HG02973 (cell line): ENCODE data around the gene SLC66A1.
A peak's percentile ranks its signal among the peaks of the same experiment; 100 is the strongest.
"Not testable (repeated sequence)": the region's sequence is repeated elsewhere in the genome, so short reads cannot be mapped to it uniquely, and the experiment has no call there.

Source experiments
- ATAC-seq: cut with Tn5 transposase; IDR thresholded peaks from one replicate; pipeline ENCODE4 v1.9.1; 2021; ENCODE audit warnings: moderate library complexity; ENCODE audit not compliant: unreplicated experiment

Gene SLC66A1

GRCh38 chr1:19311931-19312781 lies at the start of gene SLC66A1, which contains the start of gene AKR7A2:
TSS of gene SLC66A1 (plus strand) at chr1:19312326. CDS start at chr1:19317678, 5,352 bp downstream.
TSS of gene AKR7A2 (minus strand) at chr1:19312144. CDS start at chr1:19312124, 20 bp downstream.
- peak; percentile 70 for ATAC-seq

- no peak for ATAC-seq
Measured at GRCh38 chr1:19262744-19263143, 49.4 kb upstream of the SLC66A1 start.

DNA sequence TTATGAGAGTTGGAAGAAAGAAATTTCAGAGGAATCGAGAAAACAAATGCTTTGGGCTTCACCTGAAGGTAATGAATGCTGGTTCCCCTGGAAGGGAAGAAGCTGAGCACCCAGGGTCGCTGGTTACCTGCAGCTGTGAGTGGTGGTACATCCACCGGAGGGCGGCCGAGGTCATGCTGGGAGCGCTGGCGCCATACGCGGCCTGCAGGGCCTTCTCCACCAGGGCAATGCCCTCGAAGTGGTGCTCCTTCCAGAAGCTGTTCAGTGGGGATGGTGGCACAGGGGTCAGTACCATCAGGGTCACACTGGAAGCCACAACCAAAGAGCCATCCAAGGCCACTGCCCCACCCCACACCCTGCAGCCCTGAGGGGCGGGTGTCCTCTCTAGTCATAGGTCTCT lies 43.7 kb upstream of the SLC66A1 start:
- no peak for ATAC-seq

DNA sequence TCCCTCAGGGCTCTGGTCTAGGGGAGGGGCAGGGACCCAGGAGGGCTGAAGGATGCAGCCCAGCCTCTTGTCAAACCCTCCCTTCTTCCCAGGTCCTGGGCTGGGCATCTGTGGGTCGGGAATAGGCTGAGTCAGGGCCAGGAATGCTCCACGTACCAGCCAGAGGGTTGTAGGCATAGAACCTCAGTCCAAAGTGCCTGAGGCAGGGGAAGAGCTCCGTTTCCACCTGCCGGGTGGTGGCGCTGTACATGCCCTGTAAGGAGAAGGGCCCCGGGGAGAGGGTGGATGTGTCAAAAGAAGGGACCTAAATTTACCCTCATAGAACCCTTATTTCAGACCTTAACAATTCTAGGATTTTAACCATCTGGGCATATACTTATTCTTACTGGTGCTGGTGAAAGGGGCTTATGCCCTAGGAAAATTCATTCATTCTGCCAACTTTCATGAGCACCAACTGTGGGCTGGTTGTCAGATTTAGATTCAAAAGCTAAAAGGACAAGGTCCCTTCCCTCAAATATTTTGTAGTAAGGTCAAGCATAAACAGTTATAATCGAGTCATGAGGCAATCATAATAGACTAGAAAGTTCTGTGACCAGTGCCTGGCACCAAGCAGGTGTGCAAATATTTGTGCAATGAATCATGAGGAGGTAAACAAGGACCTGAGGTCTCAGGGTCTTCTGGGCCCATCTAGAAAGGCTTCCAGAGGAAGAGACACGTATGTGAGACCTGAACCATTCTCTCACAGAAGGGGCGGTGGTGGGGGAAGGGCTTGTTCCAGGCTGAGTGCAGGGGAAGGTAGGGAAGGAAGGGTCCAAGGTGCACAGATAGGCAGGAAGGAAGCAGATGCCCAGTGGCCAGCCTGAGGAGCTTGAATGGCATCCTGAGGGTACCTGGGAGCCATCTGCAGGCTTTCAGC lies 42.4 kb upstream of the SLC66A1 start:
- ATAC-seq = not testable (repeated sequence)

- not testable (repeated sequence) for ATAC-seq
Measured at GRCh38 chr1:19270343-19270730, 41.8 kb upstream of the SLC66A1 start.

GRCh38 chr1:19272064-19272463 lies 40.1 kb upstream of the SLC66A1 start:
- ATAC-seq = no peak

GRCh38 chr1:19273106-19273843 lies 38.9 kb upstream of the SLC66A1 start:
- no peak for ATAC-seq

DNA sequence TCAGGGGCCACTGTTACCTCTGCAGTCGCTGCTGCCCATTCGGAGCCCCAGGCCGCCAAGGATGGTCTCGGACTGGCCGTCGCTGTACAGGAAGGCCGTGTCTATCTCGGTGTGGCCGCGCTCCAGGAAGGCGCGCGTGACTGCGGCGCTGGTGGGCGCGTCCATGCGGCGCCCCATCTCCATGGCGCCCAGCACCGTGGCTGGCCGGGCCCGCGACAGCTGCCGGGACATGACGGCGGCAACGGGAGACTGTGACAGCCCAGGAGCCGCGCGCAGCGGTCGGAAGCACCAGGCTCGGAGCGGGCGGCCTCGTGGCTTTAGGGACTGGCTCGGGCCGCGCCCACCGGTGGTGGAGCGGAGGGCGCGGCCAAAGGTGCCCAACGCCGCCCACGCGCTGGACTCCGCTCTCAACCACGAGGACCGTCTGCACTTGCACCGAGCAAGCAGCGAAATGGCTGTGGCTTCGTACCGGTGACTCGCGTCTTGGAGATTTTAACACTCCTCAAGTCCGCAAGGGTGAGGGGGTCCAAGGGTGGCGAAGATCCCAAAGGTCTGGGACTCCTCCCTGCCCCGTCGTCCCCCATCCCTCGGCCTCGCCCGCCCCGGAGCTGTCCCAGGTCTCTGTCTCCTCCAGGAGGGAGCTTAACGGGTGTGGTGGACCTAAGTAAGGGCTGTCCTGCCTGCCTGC lies 38.1 kb upstream of the SLC66A1 start:
- not testable (repeated sequence) for ATAC-seq

- no peak for ATAC-seq
Measured at GRCh38 chr1:19274636-19275035, 37.5 kb upstream of the SLC66A1 start.

GRCh38 chr1:19283891-19284290 lies 28.2 kb upstream of the SLC66A1 start:
- ATAC-seq = no peak

- no peak for ATAC-seq
Measured at GRCh38 chr1:19284881-19285280, 27.2 kb upstream of the SLC66A1 start.

GRCh38 chr1:19285366-19285765 lies 26.8 kb upstream of the SLC66A1 start:
- ATAC-seq = not testable (repeated sequence)

- ATAC-seq = not testable (repeated sequence)
Measured at GRCh38 chr1:19285807-19286206, 26.3 kb upstream of the SLC66A1 start.

DNA sequence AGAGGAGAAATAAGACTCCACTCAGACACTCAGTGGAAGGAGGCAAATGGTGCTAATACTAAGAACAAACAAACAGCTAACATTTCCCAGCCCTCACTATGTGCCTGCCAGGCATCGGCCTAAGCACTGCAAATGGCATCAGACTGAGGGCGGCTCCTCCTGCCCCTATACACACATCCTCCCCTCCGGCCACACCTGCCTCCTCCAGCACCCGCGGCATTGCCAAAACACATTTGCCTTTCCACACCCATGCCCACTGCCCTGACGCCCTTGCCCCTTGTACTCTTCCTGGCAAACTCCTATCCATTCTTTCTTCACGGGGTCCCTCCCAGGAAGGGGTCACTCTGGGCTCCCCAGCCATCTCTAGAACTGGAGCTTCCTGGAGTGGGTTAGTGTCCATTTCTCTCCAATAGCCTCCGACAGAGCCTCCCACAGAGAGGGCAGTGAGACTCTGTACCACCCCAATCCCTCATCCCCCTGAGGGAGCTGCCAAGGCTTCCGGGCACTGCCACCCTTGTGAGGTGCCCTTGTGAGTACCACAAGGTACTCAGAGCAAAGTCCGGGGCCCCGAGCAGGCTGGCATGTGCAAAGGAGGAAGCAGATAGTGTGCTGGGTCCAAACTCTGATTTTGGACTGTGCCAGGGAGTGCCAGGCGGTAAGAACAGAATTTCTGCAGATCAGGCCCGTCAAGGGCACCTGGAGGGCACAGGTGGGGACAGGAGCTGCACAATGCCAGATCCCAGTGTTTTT lies 24.5 kb upstream of the SLC66A1 start:
- ATAC-seq = no peak

GRCh38 chr1:19288324-19289241 lies 23.5 kb upstream of the SLC66A1 start, which contains the start of gene AKR7A3:
TSS of gene AKR7A3 (minus strand) at chr1:19288770. CDS start at chr1:19288709, 61 bp downstream.
- ATAC-seq = not testable (repeated sequence)

GRCh38 chr1:19289244-19289643 lies 22.9 kb upstream of the SLC66A1 start:
- no peak for ATAC-seq

- no peak for ATAC-seq
Measured at GRCh38 chr1:19294638-19295037, 17.5 kb upstream of the SLC66A1 start.

- no peak for ATAC-seq
Measured at GRCh38 chr1:19300211-19300610, 11.9 kb upstream of the SLC66A1 start.
